Gastrocnemius medialis (tissue), 4 donors: ENCODE measurements around the gene BMPR1B. TPM values are rescaled to one million over a fixed set of nuclear protein-coding genes. Genes with fewer than 3 reads are reported as not detected.

Experiments
- ATAC-seq, 2 donors: fragments of 150-250 bp; one replicate each; pipeline ENCODE4 v1.9.1; 2016
- DNase-seq, 2 donors: peaks; one replicate each; pipeline ENCODE4 v3.0.0-alpha.2; 2019
- H3K27ac ChIP-seq, 4 donors: fragments of 200-600 bp; sonication (generic); 1 replicate in 1 of 4; 2 replicates in 3 of 4; pipeline ENCODE4 v1.5.1; 2016 to 2018; ENCODE audit warnings: mild to moderate bottlenecking in 2 of 4, moderate library complexity in 1 of 4
- H3K27me3 ChIP-seq, 3 donors: fragments of 200-600 bp; sonication (generic) in 2 of 3; 1 replicate in 1 of 3; 2 replicates in 2 of 3; pipeline versions ENCODE4 v1.5.1 to v1.6.0; 2016 to 2019; ENCODE audit warnings: mild to moderate bottlenecking in 1 of 3, moderate library complexity in 1 of 3
- H3K36me3 ChIP-seq, 2 donors: fragments of 200-600 bp; sonication (generic) in 1 of 2; one replicate each; pipeline ENCODE4 v1.5.1; 2017 to 2018
- H3K4me1 ChIP-seq, 2 donors: fragments of 200-600 bp; sonication (generic) in 1 of 2; one replicate each; pipeline ENCODE4 v1.5.1; 2016 to 2017; ENCODE audit warnings: mild to moderate bottlenecking in 2 of 2
- H3K4me3 ChIP-seq, 4 donors: fragments of 200-600 bp; sonication (generic) in 3 of 4; 1 replicate in 1 of 4; 2 replicates in 3 of 4; pipeline ENCODE4 v1.5.1; 2016 to 2019; ENCODE audit warnings: mild to moderate bottlenecking in 2 of 4
- H3K9me3 ChIP-seq, 3 donors: fragments of 200-600 bp; sonication (generic) in 2 of 3; 1 replicate in 1 of 3; 2 replicates in 2 of 3; pipeline ENCODE4 v1.5.1; 2016 to 2019
- POLR2A ChIP-seq, 2 donors: fragments of 450-650 bp; IDR thresholded peaks; one replicate each; pipeline ENCODE4 v1.6.1; 2017; ENCODE audit warnings: antibody characterized with exemption in 2 of 2, mild to moderate bottlenecking in 2 of 2, moderate library complexity in 2 of 2
- in situ Hi-C, 4 donors: fragments of 200-750 bp; cut with MboI; loops; one replicate each; pipeline versions ENCODE4 v1.15.0 to v1.8.0; 2017; ENCODE audit warnings: low sequenced_read_pairs in 4 of 4
- intact Hi-C: fragments of 100-400 bp; cut with DNase I; formaldehyde crosslinking; loops from one replicate; pipeline ENCODE4 v1.15.1; 2023; ENCODE audit warnings: low total_unique reads
- total RNA-seq, 4 donors: library from RNA; depleted of rRNA; stranded (reverse); fragments of >200 nt; gene quantifications; one replicate each; pipeline versions ENCODE4 v1.1.0 to v1.2.3, GENCODE V29; 2016
- TF ChIP-seq, protein P1 (sequence below), 5 experiments: fragments of 450-650 bp in 3 of 5; fragments of 200-600 bp in 2 of 5; sonication (generic) in 2 of 5; IDR thresholded peaks in 4 of 5; conservative IDR thresholded peaks in 1 of 5; 1 replicate in 4 of 5; 2 replicates in 1 of 5; pipeline ENCODE4 v1.5.1; 2016 to 2019; ENCODE audit warnings: antibody characterized with exemption in 5 of 5, mild to moderate bottlenecking in 3 of 5, moderate library complexity in 3 of 5

Gene BMPR1B
- total RNA-seq, 4 donors from 2014 or later, result 0.92 to 6.9 (median 1.7) TPM

- DNase-seq (no peak), ATAC-seq (no peak)
- no peaks in the 10 kb centered on the region for H3K27me3 ChIP-seq
- H3K9me3 ChIP-seq, result no peaks in the 10 kb centered on the region
- no peak for TF ChIP-seq POLR2A (IDR thresholded peaks at IDR 0.05)
- TF ChIP-seq, protein P1, sequence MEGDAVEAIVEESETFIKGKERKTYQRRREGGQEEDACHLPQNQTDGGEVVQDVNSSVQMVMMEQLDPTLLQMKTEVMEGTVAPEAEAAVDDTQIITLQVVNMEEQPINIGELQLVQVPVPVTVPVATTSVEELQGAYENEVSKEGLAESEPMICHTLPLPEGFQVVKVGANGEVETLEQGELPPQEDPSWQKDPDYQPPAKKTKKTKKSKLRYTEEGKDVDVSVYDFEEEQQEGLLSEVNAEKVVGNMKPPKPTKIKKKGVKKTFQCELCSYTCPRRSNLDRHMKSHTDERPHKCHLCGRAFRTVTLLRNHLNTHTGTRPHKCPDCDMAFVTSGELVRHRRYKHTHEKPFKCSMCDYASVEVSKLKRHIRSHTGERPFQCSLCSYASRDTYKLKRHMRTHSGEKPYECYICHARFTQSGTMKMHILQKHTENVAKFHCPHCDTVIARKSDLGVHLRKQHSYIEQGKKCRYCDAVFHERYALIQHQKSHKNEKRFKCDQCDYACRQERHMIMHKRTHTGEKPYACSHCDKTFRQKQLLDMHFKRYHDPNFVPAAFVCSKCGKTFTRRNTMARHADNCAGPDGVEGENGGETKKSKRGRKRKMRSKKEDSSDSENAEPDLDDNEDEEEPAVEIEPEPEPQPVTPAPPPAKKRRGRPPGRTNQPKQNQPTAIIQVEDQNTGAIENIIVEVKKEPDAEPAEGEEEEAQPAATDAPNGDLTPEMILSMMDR (IDR thresholded peaks at IDR 0.05 in 4 of 5, conservative IDR thresholded peaks at IDR 0.05 in 1 of 5), result no peak
- no peaks in the 10 kb centered on the region for H3K4me1 ChIP-seq
- H3K4me3 ChIP-seq, result no peak overlapping the region
- in situ Hi-C loops (no loop called here), intact Hi-C loops (no loop called here)
- no peaks in the 10 kb centered on the region for H3K36me3 ChIP-seq
- H3K27ac ChIP-seq, result no peak overlapping the region
Observed at GRCh38 chr4:94917146-94917545, 159.4 kb downstream of the BMPR1B start.

DNA sequence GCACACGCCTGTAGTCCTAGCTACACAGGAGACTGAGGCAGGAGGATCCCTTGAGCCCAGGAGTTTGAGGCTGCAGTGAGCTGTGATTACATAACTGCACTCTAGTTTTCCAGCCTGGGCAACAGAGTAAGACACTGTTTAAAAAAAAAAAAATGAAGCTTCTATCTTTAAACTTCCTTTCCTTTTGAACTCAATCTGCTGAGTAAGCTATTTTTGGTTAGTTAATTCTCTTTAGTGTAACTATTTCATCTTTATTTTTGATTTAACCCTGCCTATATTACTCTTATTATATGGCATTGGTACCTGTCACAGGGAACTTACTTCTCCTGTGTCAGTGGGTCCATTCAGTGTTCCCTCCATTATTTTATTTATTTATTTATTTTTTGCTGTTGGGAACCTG, 160.8 kb downstream of the BMPR1B start:
- intact Hi-C loops (no loop called here), in situ Hi-C loops (no loop called here)
- Histone ChIP-seq H3K36me3 (no peaks in the 10 kb centered on the region), H3K27me3 (no peaks in the 10 kb centered on the region), H3K4me1 (no peaks in the 10 kb centered on the region), H3K27ac (no peak overlapping the region), H3K4me3 (no peak overlapping the region), H3K9me3 (no peaks in the 10 kb centered on the region)
- TF ChIP-seq, protein P1 (IDR thresholded peaks at IDR 0.05 in 4 of 5, conservative IDR thresholded peaks at IDR 0.05 in 1 of 5), result no peak
- TF ChIP-seq POLR2A (IDR thresholded peaks at IDR 0.05), result no peak
- ATAC-seq, result no peak
- DNase-seq, result no peak

- Histone ChIP-seq H3K4me3 (no peak overlapping the region), H3K27ac (no peak overlapping the region), H3K9me3 (no peaks in the 10 kb centered on the region), H3K4me1 (no peaks in the 10 kb centered on the region), H3K36me3 (no peaks in the 10 kb centered on the region), H3K27me3 (no peaks in the 10 kb centered on the region)
- DNase-seq (no peak), ATAC-seq (no peak)
- TF ChIP-seq, protein P1 (IDR thresholded peaks at IDR 0.05 in 4 of 5, conservative IDR thresholded peaks at IDR 0.05 in 1 of 5), result no peak
- intact Hi-C loops (no loop called here), in situ Hi-C loops (no loop called here)
Observed at GRCh38 chr4:94920369-94920768, 162.6 kb downstream of the BMPR1B start.

GRCh38 chr4:94924566-94924965, 166.8 kb downstream of the BMPR1B start:
- Histone ChIP-seq H3K4me1 (no peaks in the 10 kb centered on the region), H3K27me3 (no peaks in the 10 kb centered on the region), H3K4me3 (no peak overlapping the region), H3K36me3 (no peaks in the 10 kb centered on the region), H3K27ac (no peak overlapping the region), H3K9me3 (no peaks in the 10 kb centered on the region)
- intact Hi-C loops (no loop called here), in situ Hi-C loops (no loop called here)
- TF ChIP-seq, protein P1 (IDR thresholded peaks at IDR 0.05 in 4 of 5, conservative IDR thresholded peaks at IDR 0.05 in 1 of 5), result no peak
- TF ChIP-seq POLR2A (IDR thresholded peaks at IDR 0.05), result no peak
- no peak for ATAC-seq
- no peak for DNase-seq

DNA sequence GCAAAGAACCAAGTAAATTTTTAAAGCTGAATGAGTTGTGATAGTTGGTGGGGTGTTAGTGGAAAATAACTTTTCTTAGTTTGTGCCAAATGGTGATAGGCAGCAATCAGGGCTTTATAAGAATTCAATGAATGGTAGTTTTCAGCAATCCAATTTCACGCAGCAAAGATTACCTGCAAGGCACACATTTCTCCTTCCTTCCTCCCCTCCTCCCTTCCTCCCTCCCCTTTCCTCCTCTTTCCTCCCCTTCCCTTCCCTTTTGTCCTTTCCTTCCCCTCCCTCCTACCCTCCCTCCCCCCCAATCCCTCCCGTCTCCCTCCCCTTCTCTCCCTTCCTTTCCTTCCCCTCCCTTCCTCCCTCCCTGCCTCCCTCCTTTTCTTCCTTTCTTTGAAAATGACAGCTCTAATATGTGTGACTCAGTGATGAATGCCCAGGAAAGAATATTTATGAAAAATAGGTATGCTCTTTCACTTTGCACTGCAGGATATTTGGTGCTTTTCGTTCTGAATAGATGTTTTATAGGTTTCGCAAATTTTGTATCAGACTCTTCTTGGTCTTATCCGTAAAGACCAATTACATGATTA, 168.1 kb downstream of the BMPR1B start:
- no peaks in the 10 kb centered on the region for H3K9me3 ChIP-seq
- no peak for TF ChIP-seq POLR2A (IDR thresholded peaks at IDR 0.05)
- TF ChIP-seq, protein P1 (IDR thresholded peaks at IDR 0.05 in 4 of 5, conservative IDR thresholded peaks at IDR 0.05 in 1 of 5), result no peak
- ATAC-seq (no peak), DNase-seq (no peak)
- no peaks in the 10 kb centered on the region for H3K27me3 ChIP-seq
- no peaks in the 10 kb centered on the region for H3K4me1 ChIP-seq
- no peak overlapping the region for H3K4me3 ChIP-seq
- H3K36me3 ChIP-seq, result no peaks in the 10 kb centered on the region
- intact Hi-C loops (no loop called here), in situ Hi-C loops (no loop called here)
- no peak overlapping the region for H3K27ac ChIP-seq
